CD4-positive, alpha-beta T cell (primary cell): ENCODE results near the gene AKAP12. TPM values are rescaled to one million over a fixed set of nuclear protein-coding genes. Genes with fewer than 3 reads are reported as not detected.

ENCODE experiments used
- ATAC-seq: fragments of 200-7000 bp; cut with Tn5 transposase; one replicate; pipeline ENCODE4 v1.10.0; 2022; ENCODE audit warnings: mild to moderate bottlenecking; ENCODE audit not compliant: poor library complexity
- CTCF ChIA-PET: fragments of 350-600 bp; sonication (Branson Sonifier 250); formaldehyde crosslinking; loops from one replicate; lab custom pipeline; 2021; ENCODE audit warnings: antibody characterized with exemption, inconsistent platforms; lab: Charles Lee
- POLR2A ChIA-PET: fragments of 350-600 bp; sonication (Branson Sonifier 250); formaldehyde crosslinking; loops from one replicate; lab custom pipeline; 2021; ENCODE audit warnings: antibody characterized with exemption, inconsistent platforms; lab: Charles Lee
- DNase-seq, 14 experiments: peaks; one replicate each; pipeline ENCODE4 v3.0.0-alpha.2; 2013 to 2020; ENCODE audit warnings: mixed read lengths in 2 of 14
- H3K27ac ChIP-seq, 2 donors: one replicate each; pipeline versions ENCODE4 v1.5.1 to v1.7.0; 2013; ENCODE audit warnings: low read length in 2 of 2, low read depth in 1 of 2, mild to moderate bottlenecking in 1 of 2
- H3K27me3 ChIP-seq, 2 experiments: 1 replicate in 1 of 2; 2 replicates in 1 of 2; pipeline versions ENCODE4 v1.6.1 to v1.7.0; 2013; ENCODE audit warnings: low read length in 2 of 2, control low read depth in 1 of 2, mild to moderate bottlenecking in 1 of 2, moderate library complexity in 1 of 2; ENCODE audit not compliant: insufficient read depth in 2 of 2, control insufficient read depth in 1 of 2
- H3K36me3 ChIP-seq: one replicate; pipeline ENCODE4 v1.6.1; 2013; ENCODE audit warnings: low read length, control low read depth; ENCODE audit not compliant: insufficient read depth
- H3K4me1 ChIP-seq: one replicate; pipeline ENCODE4 v1.6.1; 2013; ENCODE audit warnings: low read length, control low read depth; ENCODE audit not compliant: insufficient read depth
- H3K4me3 ChIP-seq: one replicate; pipeline ENCODE4 v1.5.1; 2013; ENCODE audit warnings: mild to moderate bottlenecking, low read length, moderate library complexity
- H3K9me3 ChIP-seq, 2 experiments: 1 replicate in 1 of 2; 2 replicates in 1 of 2; pipeline versions ENCODE4 v1.6.1 to v1.7.0; 2013; ENCODE audit warnings: low read length in 2 of 2, mild to moderate bottlenecking in 2 of 2, control low read depth in 1 of 2, moderate library complexity in 1 of 2; ENCODE audit not compliant: control insufficient read depth in 1 of 2, insufficient read depth in 1 of 2
- H3K27ac Mint-ChIP-seq: one replicate; pipeline ENCODE4 v1.8.0; 2020; ENCODE audit warnings: mixed read lengths
- H3K27me3 Mint-ChIP-seq: one replicate; pipeline ENCODE4 v1.8.0; 2021; ENCODE audit warnings: mixed read lengths
- H3K36me3 Mint-ChIP-seq: one replicate; pipeline ENCODE4 v1.8.0; 2021; ENCODE audit warnings: low read depth, mixed read lengths
- H3K4me1 Mint-ChIP-seq: one replicate; pipeline ENCODE4 v1.8.0; 2021; ENCODE audit warnings: low read depth, mixed read lengths
- H3K4me3 Mint-ChIP-seq: one replicate; pipeline ENCODE4 v1.8.0; 2020; ENCODE audit warnings: mild to moderate bottlenecking, mixed read lengths
- H3K9me3 Mint-ChIP-seq: one replicate; pipeline ENCODE4 v1.8.0; 2020; ENCODE audit warnings: mixed read lengths
- CTCF ChIP-seq: fragments of 200-600 bp; IDR thresholded peaks from one replicate; pipeline ENCODE4 v1.8.0; 2022; ENCODE audit warnings: antibody characterized with exemption, mild to moderate bottlenecking
- intact Hi-C, 2 experiments: fragments of 100-400 bp; cut with DNase I in 1 of 2; cut with micrococcal nuclease in 1 of 2; formaldehyde crosslinking; loops; one replicate each; pipeline versions ENCODE4 v1.15.1 to v1.9.0; 2023 to 2025; cut with DNase I, micrococcal nuclease
- total RNA-seq, 174 experiments: library from RNA in 2 of 174; stranded (reverse) in 2 of 174; gene quantifications; one replicate each; pipeline ENCODE4 v1.2.3 and lab custom pipeline; 2021 to 2026

Gene AKAP12
- total RNA-seq, 2 experiments from 2014 or later: 0.03 to 0.05 TPM

- no peak overlapping the region for H3K27ac ChIP-seq
- CTCF ChIA-PET: no interaction called here
Observed at GRCh38 chr6:151403919-151404308, 164.1 kb downstream of the AKAP12 start.

More at GRCh38 chr6:151403919-151404308, 164.1 kb downstream of the AKAP12 start:
- POLR2A ChIA-PET: no interaction called here
- Mint-ChIP-seq H3K36me3 (peaks cover 62% of the 10 kb centered on the region), H3K4me1 (peaks cover 58% of the 10 kb centered on the region), H3K4me3 (no peak overlapping the region), H3K27ac (peak overlapping the region; percentile 6), H3K9me3 (no peaks in the 10 kb centered on the region), H3K27me3 (no peaks in the 10 kb centered on the region)
- DNase-seq (no peak), ATAC-seq (no peak)
- Histone ChIP-seq H3K4me3 (no peak overlapping the region), H3K4me1 (peaks cover 17% of the 10 kb centered on the region), H3K9me3 (no peaks in the 10 kb centered on the region), H3K36me3 (peaks cover 14% of the 10 kb centered on the region), H3K27me3 (no peaks in the 10 kb centered on the region)
- no peak for TF ChIP-seq CTCF
- intact Hi-C loops: loop anchor here in 1 of 2 experiments (5.0 kb wide), 1 partner anchor 52 kb away; no protein-coding TSS in a partner anchor

Other genes with a start within 250 kb of the AKAP12 start
- gene ZBTB2, start 151.6 kb downstream of the AKAP12 start, total RNA-seq: 10 to 100 TPM; 18.6 to 19.1 TPM
- 1 to 10 TPM; 6.5 to 7.5 TPM for gene RMND1, start 212.2 kb downstream of the AKAP12 start, total RNA-seq